ENCODE measurements around the gene FYN.
A peak's percentile ranks its signal among the peaks of the same experiment; 100 is the strongest.

Gene FYN

DNA sequence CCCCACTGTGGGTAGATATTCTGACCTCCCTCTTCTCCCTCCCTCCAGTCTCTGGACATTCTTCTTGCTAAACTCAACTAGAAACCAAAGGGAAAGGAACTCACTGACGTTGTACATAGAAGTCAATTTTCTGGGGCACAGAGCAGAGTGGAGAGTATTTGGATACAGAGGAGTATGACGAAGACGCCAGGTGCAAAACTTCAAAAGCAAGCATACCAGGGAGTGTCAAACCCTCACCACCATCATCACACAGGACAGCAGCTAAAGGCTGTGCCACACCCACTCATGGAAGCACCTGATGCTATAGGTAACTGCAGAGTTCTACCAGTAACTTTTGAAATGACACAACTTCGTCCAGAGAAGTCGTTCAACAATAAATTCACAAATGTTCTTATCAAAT is 64.8 kb downstream of the FYN start:
- peaks cover 33% of the 10 kb centered on the region for H3K4me1 ChIP-seq (ENCODE audit: insufficient read depth, poor library complexity, severe bottlenecking)

DNA sequence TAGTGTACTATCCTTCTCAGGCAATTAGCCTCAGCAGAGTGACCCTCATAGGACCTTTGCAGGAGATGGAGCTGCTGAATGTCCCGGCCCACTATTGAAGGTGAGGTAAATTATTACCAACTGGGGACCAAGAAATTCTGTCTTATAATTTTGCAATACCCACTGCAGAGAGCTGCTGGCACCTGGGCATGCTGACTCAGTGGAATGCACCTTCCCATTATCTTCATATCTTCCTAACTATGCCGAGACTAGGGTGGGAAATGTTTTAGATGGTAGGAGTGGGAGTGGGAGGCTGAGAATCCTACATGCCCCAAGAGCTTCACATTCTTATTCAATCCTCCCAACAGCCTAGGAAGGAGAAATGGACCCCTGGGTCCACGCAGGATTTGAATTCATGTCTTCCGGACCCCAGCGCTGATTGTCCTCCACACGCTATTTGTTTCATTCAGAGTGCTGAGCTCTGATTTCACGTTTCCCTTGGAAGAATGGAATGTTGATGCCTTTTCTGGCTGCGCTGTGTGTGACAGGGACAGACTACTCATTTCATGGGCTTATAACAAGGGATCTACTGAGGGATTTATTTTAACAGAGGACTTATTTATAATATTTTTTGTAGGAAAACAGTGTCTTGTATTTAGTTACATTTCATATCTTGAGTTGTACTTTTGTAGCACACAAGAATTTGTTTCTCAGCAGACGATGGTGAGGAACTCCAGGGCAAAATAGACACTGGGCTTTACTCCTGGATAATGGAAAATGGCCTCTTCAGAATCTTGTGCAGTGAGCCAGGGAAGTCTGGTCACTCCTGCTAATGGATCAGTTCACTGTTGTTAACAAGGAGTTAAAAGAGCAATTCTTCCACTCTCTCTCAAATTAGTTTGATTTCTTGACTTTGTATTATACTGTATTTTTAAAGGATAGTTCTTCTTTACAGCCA is 66.4 kb downstream of the FYN start:
- TF ChIP-seq, protein P1, sequence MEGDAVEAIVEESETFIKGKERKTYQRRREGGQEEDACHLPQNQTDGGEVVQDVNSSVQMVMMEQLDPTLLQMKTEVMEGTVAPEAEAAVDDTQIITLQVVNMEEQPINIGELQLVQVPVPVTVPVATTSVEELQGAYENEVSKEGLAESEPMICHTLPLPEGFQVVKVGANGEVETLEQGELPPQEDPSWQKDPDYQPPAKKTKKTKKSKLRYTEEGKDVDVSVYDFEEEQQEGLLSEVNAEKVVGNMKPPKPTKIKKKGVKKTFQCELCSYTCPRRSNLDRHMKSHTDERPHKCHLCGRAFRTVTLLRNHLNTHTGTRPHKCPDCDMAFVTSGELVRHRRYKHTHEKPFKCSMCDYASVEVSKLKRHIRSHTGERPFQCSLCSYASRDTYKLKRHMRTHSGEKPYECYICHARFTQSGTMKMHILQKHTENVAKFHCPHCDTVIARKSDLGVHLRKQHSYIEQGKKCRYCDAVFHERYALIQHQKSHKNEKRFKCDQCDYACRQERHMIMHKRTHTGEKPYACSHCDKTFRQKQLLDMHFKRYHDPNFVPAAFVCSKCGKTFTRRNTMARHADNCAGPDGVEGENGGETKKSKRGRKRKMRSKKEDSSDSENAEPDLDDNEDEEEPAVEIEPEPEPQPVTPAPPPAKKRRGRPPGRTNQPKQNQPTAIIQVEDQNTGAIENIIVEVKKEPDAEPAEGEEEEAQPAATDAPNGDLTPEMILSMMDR (IDR thresholded peaks at IDR 0.05; ENCODE audit: poor library complexity, severe bottlenecking), result no peak
- Histone ChIP-seq H3K27ac (ENCODE audit: poor library complexity, severe bottlenecking) (no peak overlapping the region), H3K4me3 (ENCODE audit: severe bottlenecking) (no peak overlapping the region), H3K36me3 (ENCODE audit: low read depth) (no peaks in the 10 kb centered on the region), H3K9me3 (ENCODE audit: severe bottlenecking) (no peaks in the 10 kb centered on the region), H3K27me3 (ENCODE audit: insufficient read depth, poor library complexity, severe bottlenecking) (no peaks in the 10 kb centered on the region), H3K4me1 (ENCODE audit: insufficient read depth, poor library complexity, severe bottlenecking) (peaks cover 19% of the 10 kb centered on the region)
- ATAC-seq (ENCODE audit: low read depth), result peak; percentile 66
- DNase-seq (ENCODE audit: low spot score), result no peak

More for the DNA sequence above, 64.8 kb downstream of the FYN start:
- DNase-seq (ENCODE audit: low spot score), result no peak
- no peaks in the 10 kb centered on the region for H3K9me3 ChIP-seq (ENCODE audit: severe bottlenecking)
- TF ChIP-seq, protein P1 (IDR thresholded peaks at IDR 0.05; ENCODE audit: poor library complexity, severe bottlenecking), result no peak
- no peak for ATAC-seq (ENCODE audit: low read depth)
- H3K27ac ChIP-seq (ENCODE audit: poor library complexity, severe bottlenecking), result no peak overlapping the region
- 0 out of 2 replicates have a peak, but pooled peaks cover 1% of the 10 kb centered on the region for H3K36me3 ChIP-seq (ENCODE audit: low read depth)
- no peak overlapping the region for H3K4me3 ChIP-seq (ENCODE audit: severe bottlenecking)
- no peaks in the 10 kb centered on the region for H3K27me3 ChIP-seq (ENCODE audit: insufficient read depth, poor library complexity, severe bottlenecking)

DNA sequence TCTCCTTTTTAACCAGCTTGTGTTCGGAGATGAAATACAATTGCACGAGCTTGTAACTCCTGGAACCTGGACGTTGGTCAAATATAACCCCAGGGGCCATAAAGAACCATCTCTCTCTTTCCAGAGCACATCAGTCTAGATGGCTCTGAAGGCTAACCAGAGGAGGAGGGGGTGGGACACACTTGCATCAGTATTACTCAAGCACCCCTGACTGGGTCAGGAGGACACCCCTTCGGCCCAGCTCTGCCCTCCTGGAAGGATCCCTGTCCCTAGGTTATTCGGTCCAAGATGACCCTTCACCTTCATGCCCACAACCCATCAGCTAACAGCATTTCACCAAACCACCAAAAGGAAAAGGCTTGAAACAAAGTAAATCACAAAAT is 67.1 kb downstream of the FYN start:
- H3K27ac ChIP-seq (ENCODE audit: poor library complexity, severe bottlenecking), result no peak overlapping the region
- no peaks in the 10 kb centered on the region for H3K36me3 ChIP-seq (ENCODE audit: low read depth)
- ATAC-seq (ENCODE audit: low read depth), result no peak

DNA sequence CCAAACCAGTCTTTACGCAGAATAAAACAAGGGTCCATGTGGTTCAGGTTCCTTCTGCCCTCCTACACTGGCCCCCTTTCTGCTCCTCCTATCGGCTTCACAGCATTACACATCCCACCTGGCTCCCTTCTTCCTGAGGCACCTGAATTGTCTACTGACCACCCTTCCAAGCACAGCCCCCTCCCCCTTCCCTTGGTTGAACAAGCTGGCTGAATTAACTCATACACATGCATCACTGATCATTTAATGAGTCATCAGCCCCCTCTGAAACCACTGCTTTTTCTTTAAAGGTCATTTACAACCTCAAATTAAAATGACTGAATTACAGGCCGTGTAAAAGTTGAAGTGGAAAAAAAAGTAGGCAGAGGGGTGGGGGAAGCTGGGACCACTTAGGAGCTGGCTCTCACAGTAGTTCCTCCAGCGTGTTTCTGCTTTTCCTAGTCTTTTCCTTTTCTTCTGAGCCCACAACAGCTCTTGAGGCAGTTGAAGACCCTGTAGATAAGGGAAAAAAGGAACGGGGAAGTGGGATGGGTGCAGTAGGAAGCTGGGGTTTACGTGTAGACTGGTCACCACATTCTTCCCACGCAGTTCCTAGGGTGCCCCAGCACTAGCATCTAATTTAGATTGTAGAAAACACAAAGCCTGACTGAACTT is 67.6 kb downstream of the FYN start:
- Histone ChIP-seq H3K4me1 (ENCODE audit: insufficient read depth, poor library complexity, severe bottlenecking) (peaks cover 18% of the 10 kb centered on the region), H3K9me3 (ENCODE audit: severe bottlenecking) (no peaks in the 10 kb centered on the region), H3K27me3 (ENCODE audit: insufficient read depth, poor library complexity, severe bottlenecking) (no peaks in the 10 kb centered on the region), H3K27ac (ENCODE audit: poor library complexity, severe bottlenecking) (no peak overlapping the region), H3K4me3 (ENCODE audit: severe bottlenecking) (no peak overlapping the region), H3K36me3 (ENCODE audit: low read depth) (no peaks in the 10 kb centered on the region)
- no peak for ATAC-seq (ENCODE audit: low read depth)
- TF ChIP-seq, protein P1 (IDR thresholded peaks at IDR 0.05; ENCODE audit: poor library complexity, severe bottlenecking), result no peak
- no peak for DNase-seq (ENCODE audit: low spot score)

More for the DNA sequence above, 67.1 kb downstream of the FYN start:
- Histone ChIP-seq H3K4me1 (ENCODE audit: insufficient read depth, poor library complexity, severe bottlenecking) (peaks cover 18% of the 10 kb centered on the region), H3K9me3 (ENCODE audit: severe bottlenecking) (no peaks in the 10 kb centered on the region), H3K4me3 (ENCODE audit: severe bottlenecking) (no peak overlapping the region), H3K27me3 (ENCODE audit: insufficient read depth, poor library complexity, severe bottlenecking) (no peaks in the 10 kb centered on the region)
- TF ChIP-seq, protein P1 (IDR thresholded peaks at IDR 0.05; ENCODE audit: poor library complexity, severe bottlenecking), result no peak
- no peak for DNase-seq (ENCODE audit: low spot score)

Data from RWPE2 (cell line).